SK-N-SH treated with all-trans-retinoic acid at 6 μM for 48 hours (cell line): ENCODE measurements around the gene PEX7.

Experiments
- ATAC-seq: fragments of 200-7000 bp; cut with Tn5 transposase; 3 replicates; pipeline ENCODE4 v1.9.1; 2020; ENCODE audit warnings: mild to moderate bottlenecking, moderate library complexity
- CSDC2 ChIP-seq: fragments of 250-450 bp; sonication (Bioruptor Pico); IDR thresholded peaks from 2 replicates; pipeline ENCODE4 v1.5.0; 2020; ENCODE audit warnings: mild to moderate bottlenecking, moderate library complexity
- CSRNP3 ChIP-seq: fragments of 250-450 bp; sonication (Bioruptor Pico); IDR thresholded peaks from 2 replicates; pipeline ENCODE4 v1.5.1; 2021; ENCODE audit warnings: mild to moderate bottlenecking, moderate library complexity
- ESRRG ChIP-seq: fragments of 250-450 bp; sonication (Bioruptor Pico); IDR thresholded peaks from 2 replicates; pipeline ENCODE4 v1.6.1; 2021; ENCODE audit warnings: mild to moderate bottlenecking
- GLIS3 ChIP-seq: fragments of 250-450 bp; sonication (Bioruptor Pico); IDR thresholded peaks from 2 replicates; pipeline ENCODE4 v1.5.0; 2020; ENCODE audit warnings: mild to moderate bottlenecking, moderate library complexity
- OSR1 ChIP-seq: fragments of 250-450 bp; sonication (Bioruptor Pico); IDR thresholded peaks from 2 replicates; pipeline ENCODE4 v1.8.0; 2022; ENCODE audit warnings: moderate library complexity, mild to moderate bottlenecking, inconsistent platforms
- PATZ1 ChIP-seq: fragments of 250-450 bp; sonication (Bioruptor Pico); IDR thresholded peaks from 2 replicates; pipeline ENCODE4 v1.8.0; 2020; ENCODE audit warnings: mild to moderate bottlenecking, moderate library complexity, borderline replicate concordance
- POU6F1 ChIP-seq: fragments of 250-450 bp; sonication (Bioruptor Pico); IDR thresholded peaks from 2 replicates; pipeline ENCODE4 v1.8.0; 2021; ENCODE audit warnings: low read depth, mild to moderate bottlenecking, moderate library complexity, borderline replicate concordance
- PPARA ChIP-seq: fragments of 250-450 bp; sonication (Bioruptor Pico); IDR thresholded peaks from 2 replicates; pipeline ENCODE4 v1.5.0; 2020; ENCODE audit warnings: mild to moderate bottlenecking, borderline replicate concordance
- RARB ChIP-seq: fragments of 250-450 bp; sonication (Bioruptor Pico); IDR thresholded peaks from 2 replicates; pipeline ENCODE4 v1.8.0; 2021; ENCODE audit warnings: mild to moderate bottlenecking, moderate library complexity
- SNAI2 ChIP-seq: fragments of 250-450 bp; sonication (Bioruptor Pico); IDR thresholded peaks from 2 replicates; pipeline ENCODE4 v1.5.0; 2020; ENCODE audit warnings: mild to moderate bottlenecking, moderate library complexity
- TCF4 ChIP-seq: fragments of 250-450 bp; sonication (Bioruptor Pico); IDR thresholded peaks from 2 replicates; pipeline ENCODE4 v1.8.0; 2021; ENCODE audit warnings: mild to moderate bottlenecking, moderate library complexity, borderline replicate concordance
- TOX ChIP-seq: fragments of 250-450 bp; sonication (Bioruptor Pico); IDR thresholded peaks from 2 replicates; pipeline ENCODE4 v1.8.0; 2021; ENCODE audit warnings: mild to moderate bottlenecking, moderate library complexity, borderline replicate concordance
- TSHZ2 ChIP-seq: fragments of 250-450 bp; sonication (Bioruptor Pico); IDR thresholded peaks from 2 replicates; pipeline ENCODE4 v1.5.0; 2020; ENCODE audit warnings: mild to moderate bottlenecking, moderate library complexity
- ZC3H10 ChIP-seq: fragments of 250-450 bp; sonication (Bioruptor Pico); IDR thresholded peaks from 2 replicates; pipeline ENCODE4 v1.5.1; 2021; ENCODE audit warnings: mild to moderate bottlenecking, moderate library complexity
- ZFP3 ChIP-seq: fragments of 250-450 bp; sonication (Bioruptor Pico); IDR thresholded peaks from 2 replicates; pipeline ENCODE4 v1.5.0; 2020; ENCODE audit warnings: mild to moderate bottlenecking, moderate library complexity
- ZNF70 ChIP-seq: fragments of 450-650 bp; formaldehyde crosslinking; IDR thresholded peaks from 2 replicates; pipeline ENCODE4 v1.5.0; 2020; ENCODE audit warnings: mild to moderate bottlenecking, moderate library complexity

PEX7 gene

GRCh38 chr6:136889271-136890193, 67.1 kb downstream of the PEX7 start:
- ATAC-seq: peak; percentile 45
- TF ChIP-seq ZFP3 (CRISPR knock-in tag) (no peak), OSR1 (CRISPR knock-in tag) (no peak), POU6F1 (CRISPR knock-in tag) (no peak), TCF4 (CRISPR knock-in tag) (no peak), CSRNP3 (CRISPR knock-in tag) (no peak), TSHZ2 (CRISPR knock-in tag) (no peak), ZC3H10 (no peak), ZNF70 (CRISPR knock-in tag) (no peak)

- peak; percentile 59; the same call in 2 of the 3 replicates for ATAC-seq
- TF ChIP-seq OSR1 (CRISPR knock-in tag) (no peak), ESRRG (no peak), ZC3H10 (no peak), TOX (CRISPR knock-in tag) (no peak), RARB (CRISPR knock-in tag) (no peak), GLIS3 (no peak), PPARA (CRISPR knock-in tag) (no peak), CSRNP3 (CRISPR knock-in tag) (no peak), PATZ1 (CRISPR knock-in tag) (no peak), SNAI2 (no peak), TSHZ2 (CRISPR knock-in tag) (no peak), CSDC2 (CRISPR knock-in tag) (no peak)
Measured at GRCh38 chr6:136890194-136890839, 67.9 kb downstream of the PEX7 start.
